ENCODE data around the gene PNPLA5.

PNPLA5 gene

DNA sequence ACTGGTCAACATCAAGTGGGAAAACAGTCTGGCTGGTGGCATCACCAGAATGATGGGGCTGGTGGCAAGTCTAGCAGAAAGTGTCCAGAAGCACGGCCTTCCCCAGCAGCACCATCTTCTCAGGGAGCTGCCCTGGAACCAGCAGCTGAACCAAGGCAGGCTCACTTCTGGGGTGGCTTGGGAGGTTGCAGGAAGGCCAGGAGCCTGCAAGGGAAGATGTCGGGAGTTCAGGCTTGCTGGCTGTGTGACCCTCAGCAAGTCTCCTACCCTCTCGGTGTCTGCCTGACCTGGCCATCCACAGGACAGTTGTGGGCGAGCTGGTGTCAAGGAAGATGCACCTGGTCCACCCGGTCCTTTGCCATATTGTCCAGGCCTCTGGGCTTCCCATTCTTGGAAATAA, 2.3 kb upstream of the PNPLA5 start:
- Histone ChIP-seq H2BK15ac (ENCODE audit: low read depth, poor library complexity, severe bottlenecking) (no peak overlapping the region), H4K8ac (ENCODE audit: low read length) (no peak overlapping the region), H3K79me1 (replicated peaks; ENCODE audit: low read length, poor library complexity, severe bottlenecking) (no peaks in the 10 kb centered on the region), H3K36me3 (ENCODE audit: control insufficient read depth in 1 of 2, insufficient read depth in 2 of 2, low read depth in 1 of 2, low read length in 2 of 2) (no peaks in the 10 kb centered on the region), H3K27ac (ENCODE audit: low read length, poor library complexity, severe bottlenecking) (no peak overlapping the region), H2BK5ac (ENCODE audit: low read depth, low read length, poor library complexity, severe bottlenecking) (no peak overlapping the region), H3K27me3 (ENCODE audit: control insufficient read depth in 1 of 2, insufficient read depth in 1 of 2, low read length in 2 of 2) (peaks cover 50 to 56% of the 10 kb centered on the region in 2 experiments), H3K9ac (ENCODE audit: low read length) (no peak overlapping the region), H2BK120ac (ENCODE audit: low read depth, low read length) (no peak overlapping the region), H2BK12ac (ENCODE audit: low read length in 2 of 2) (no peak overlapping the region), H3K4me3 (ENCODE audit: insufficient read depth in 1 of 2, low read depth in 1 of 2, low read length in 2 of 2) (no peak overlapping the region), H3K18ac (ENCODE audit: low read depth in 1 of 2, low read length in 2 of 2) (no peak overlapping the region), H3K4me1 (ENCODE audit: control insufficient read depth, insufficient read depth, low read depth, low read length) (peaks cover 25% of the 10 kb centered on the region), H3K4me2 (ENCODE audit: low read length, poor library complexity, severe bottlenecking) (no peak overlapping the region), H2AFZ (ENCODE audit: low read depth, low read length) (no peak overlapping the region), H3K9me3 (ENCODE audit: control insufficient read depth, low read length) (no peaks in the 10 kb centered on the region), H3K14ac (ENCODE audit: low read length in 2 of 2) (no peak overlapping the region), H2AK5ac (ENCODE audit: low read length, severe bottlenecking) (no peak overlapping the region), H3K4ac (ENCODE audit: low read depth in 1 of 2, low read length in 2 of 2) (no peak overlapping the region), H4K91ac (ENCODE audit: low read length) (no peak overlapping the region), H3K23ac (ENCODE audit: low read length in 2 of 2) (no peak overlapping the region)
- no peak for DNase-seq
- WGBS: 87% methylated on average over 5 of the region's 5 CpGs

DNA sequence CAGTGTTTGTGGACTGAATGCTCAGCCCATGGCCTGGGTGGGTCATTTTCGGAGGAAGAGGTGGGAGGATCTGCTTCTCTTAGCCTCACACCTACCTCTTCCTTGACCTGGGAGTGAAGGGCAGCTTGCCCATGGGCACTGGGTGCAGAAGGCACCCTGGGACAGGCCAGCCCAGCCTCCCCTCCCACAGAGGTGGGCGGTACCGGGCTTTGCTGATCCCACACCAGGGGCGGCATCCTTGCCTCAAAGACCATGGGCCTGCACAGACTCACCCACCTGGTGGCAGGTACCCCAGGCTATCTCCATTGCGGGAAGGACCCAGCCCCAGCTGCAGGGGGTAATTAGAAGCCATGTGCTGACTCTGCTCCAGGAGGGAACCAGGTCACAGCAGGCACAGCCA, 1.5 kb upstream of the PNPLA5 start:
- Histone ChIP-seq H3K4me3 (ENCODE audit: insufficient read depth in 1 of 2, low read depth in 1 of 2, low read length in 2 of 2) (no peak overlapping the region), H3K4ac (ENCODE audit: low read depth in 1 of 2, low read length in 2 of 2) (no peak overlapping the region), H3K27me3 (ENCODE audit: control insufficient read depth in 1 of 2, insufficient read depth in 1 of 2, low read length in 2 of 2) (peaks cover 55 to 61% of the 10 kb centered on the region in 2 experiments), H2AFZ (ENCODE audit: low read depth, low read length) (no peak overlapping the region), H3K23ac (ENCODE audit: low read length in 2 of 2) (no peak overlapping the region), H2BK12ac (ENCODE audit: low read length in 2 of 2) (no peak overlapping the region), H3K79me1 (replicated peaks; ENCODE audit: low read length, poor library complexity, severe bottlenecking) (no peaks in the 10 kb centered on the region), H3K9me3 (ENCODE audit: control insufficient read depth, low read length) (no peaks in the 10 kb centered on the region), H3K27ac (ENCODE audit: low read length, poor library complexity, severe bottlenecking) (no peak overlapping the region), H3K4me1 (ENCODE audit: control insufficient read depth, insufficient read depth, low read depth, low read length) (peaks cover 25% of the 10 kb centered on the region), H2BK120ac (ENCODE audit: low read depth, low read length) (no peak overlapping the region), H3K4me2 (ENCODE audit: low read length, poor library complexity, severe bottlenecking) (no peak overlapping the region), H4K8ac (ENCODE audit: low read length) (no peak overlapping the region), H4K91ac (ENCODE audit: low read length) (no peak overlapping the region), H3K18ac (ENCODE audit: low read depth in 1 of 2, low read length in 2 of 2) (no peak overlapping the region), H3K9ac (ENCODE audit: low read length) (no peak overlapping the region), H2BK15ac (ENCODE audit: low read depth, poor library complexity, severe bottlenecking) (no peak overlapping the region), H2AK5ac (ENCODE audit: low read length, severe bottlenecking) (no peak overlapping the region), H3K36me3 (ENCODE audit: control insufficient read depth in 1 of 2, insufficient read depth in 2 of 2, low read depth in 1 of 2, low read length in 2 of 2) (no peaks in the 10 kb centered on the region), H2BK5ac (ENCODE audit: low read depth, low read length, poor library complexity, severe bottlenecking) (no peak overlapping the region), H3K14ac (ENCODE audit: low read length in 2 of 2) (no peak overlapping the region)
- DNase-seq: no peak
- WGBS: 67% methylated on average over 5 of the region's 5 CpGs

- H3K4me2 ChIP-seq (ENCODE audit: low read length, poor library complexity, severe bottlenecking): no peak overlapping the region
These were observed 526 bp upstream of the PNPLA5 start for GRCh38 chr22:43892183-43892894.

GRCh38 chr22:43890901-43891331, 897 bp downstream of the PNPLA5 start:
- no peak overlapping the region for H2BK12ac ChIP-seq (ENCODE audit: low read length in 2 of 2)
- H2BK15ac ChIP-seq (ENCODE audit: low read depth, poor library complexity, severe bottlenecking): no peak overlapping the region
- H3K9me3 ChIP-seq (ENCODE audit: control insufficient read depth, low read length): no peaks in the 10 kb centered on the region
- H3K23ac ChIP-seq (ENCODE audit: low read length in 2 of 2): no peak overlapping the region
- no peak overlapping the region for H2BK5ac ChIP-seq (ENCODE audit: low read depth, low read length, poor library complexity, severe bottlenecking)
- H3K4me3 ChIP-seq (ENCODE audit: insufficient read depth in 1 of 2, low read depth in 1 of 2, low read length in 2 of 2): peak overlapping the region in 1 of 2 experiments; percentile 57
- H3K4me1 ChIP-seq (ENCODE audit: control insufficient read depth, insufficient read depth, low read depth, low read length): peaks cover 15% of the 10 kb centered on the region
- H3K4me2 ChIP-seq (ENCODE audit: low read length, poor library complexity, severe bottlenecking): no peak overlapping the region
- H3K4ac ChIP-seq (ENCODE audit: low read depth in 1 of 2, low read length in 2 of 2): no peak overlapping the region
- no peak overlapping the region for H3K18ac ChIP-seq (ENCODE audit: low read depth in 1 of 2, low read length in 2 of 2)
- WGBS: 26% methylated on average over 21 of the region's 24 CpGs
- H3K14ac ChIP-seq (ENCODE audit: low read length in 2 of 2): peak overlapping the region in 1 of 2 experiments; percentile 26
- H3K36me3 ChIP-seq (ENCODE audit: control insufficient read depth in 1 of 2, insufficient read depth in 2 of 2, low read depth in 1 of 2, low read length in 2 of 2): no peaks in the 10 kb centered on the region
- H4K8ac ChIP-seq (ENCODE audit: low read length): no peak overlapping the region
- no peak overlapping the region for H3K27ac ChIP-seq (ENCODE audit: low read length, poor library complexity, severe bottlenecking)
- peaks cover 76 to 79% of the 10 kb centered on the region in 2 experiments for H3K27me3 ChIP-seq (ENCODE audit: control insufficient read depth in 1 of 2, insufficient read depth in 1 of 2, low read length in 2 of 2)
- no peak overlapping the region for H2AFZ ChIP-seq (ENCODE audit: low read depth, low read length)
- H2AK5ac ChIP-seq (ENCODE audit: low read length, severe bottlenecking): no peak overlapping the region
- no peak overlapping the region for H4K91ac ChIP-seq (ENCODE audit: low read length)
- no peak overlapping the region for H3K9ac ChIP-seq (ENCODE audit: low read length)
- no peak for DNase-seq
- no peak overlapping the region for H2BK120ac ChIP-seq (ENCODE audit: low read depth, low read length)
- no peaks in the 10 kb centered on the region for H3K79me1 ChIP-seq (replicated peaks; ENCODE audit: low read length, poor library complexity, severe bottlenecking)

More at GRCh38 chr22:43892183-43892894, 526 bp upstream of the PNPLA5 start:
- Histone ChIP-seq H2BK12ac (ENCODE audit: low read length in 2 of 2) (no peak overlapping the region), H3K14ac (ENCODE audit: low read length in 2 of 2) (no peak overlapping the region), H3K4me3 (ENCODE audit: insufficient read depth in 1 of 2, low read depth in 1 of 2, low read length in 2 of 2) (no peak overlapping the region), H3K36me3 (ENCODE audit: control insufficient read depth in 1 of 2, insufficient read depth in 2 of 2, low read depth in 1 of 2, low read length in 2 of 2) (no peaks in the 10 kb centered on the region), H3K23ac (ENCODE audit: low read length in 2 of 2) (no peak overlapping the region), H3K4ac (ENCODE audit: low read depth in 1 of 2, low read length in 2 of 2) (no peak overlapping the region), H3K27me3 (ENCODE audit: control insufficient read depth in 1 of 2, insufficient read depth in 1 of 2, low read length in 2 of 2) (peaks cover 63 to 69% of the 10 kb centered on the region in 2 experiments), H2AFZ (ENCODE audit: low read depth, low read length) (no peak overlapping the region), H2BK15ac (ENCODE audit: low read depth, poor library complexity, severe bottlenecking) (no peak overlapping the region), H3K18ac (ENCODE audit: low read depth in 1 of 2, low read length in 2 of 2) (no peak overlapping the region), H3K4me1 (ENCODE audit: control insufficient read depth, insufficient read depth, low read depth, low read length) (peaks cover 16% of the 10 kb centered on the region), H2AK5ac (ENCODE audit: low read length, severe bottlenecking) (no peak overlapping the region), H3K9me3 (ENCODE audit: control insufficient read depth, low read length) (no peaks in the 10 kb centered on the region), H2BK5ac (ENCODE audit: low read depth, low read length, poor library complexity, severe bottlenecking) (no peak overlapping the region), H3K79me1 (replicated peaks; ENCODE audit: low read length, poor library complexity, severe bottlenecking) (no peaks in the 10 kb centered on the region), H4K91ac (ENCODE audit: low read length) (no peak overlapping the region), H3K9ac (ENCODE audit: low read length) (no peak overlapping the region), H3K27ac (ENCODE audit: low read length, poor library complexity, severe bottlenecking) (no peak overlapping the region), H4K8ac (ENCODE audit: low read length) (no peak overlapping the region), H2BK120ac (ENCODE audit: low read depth, low read length) (no peak overlapping the region)
- DNase-seq: no peak
- WGBS: 51% methylated on average over 13 of the region's 15 CpGs
